NCI-H2081 treated with DMSO at 0.1 percent for 48 hours (cell line): ENCODE results near the gene KRIT1.
A peak's percentile ranks its signal among the peaks of the same experiment; 100 is the strongest.
"Not testable (repeated sequence)": the region's sequence is repeated elsewhere in the genome, so short reads cannot be mapped to it uniquely, and the experiment has no call there.

Experiments
- DNase-seq: peaks from one replicate; lab custom pipeline; 2025; lab: John Stamatoyannopoulos, UW

Gene KRIT1

GRCh38 chr7:92245487-92246359 is at the start of gene KRIT1, which contains the start of gene ANKIB1:
TSS of gene KRIT1 (minus strand) at chr7:92245914. CDS start at chr7:92242135, 3,779 bp downstream.
TSS of gene ANKIB1 (plus strand) at chr7:92245974. CDS start at chr7:92294979, 49,005 bp downstream.
- DNase-seq: peak; percentile 71

- no peak for DNase-seq
Observed at GRCh38 chr7:92295391-92295790, 49.7 kb upstream of the KRIT1 start.

- DNase-seq: no peak
Observed at GRCh38 chr7:92293896-92294590, 48.3 kb upstream of the KRIT1 start.

- no peak for DNase-seq
Observed at GRCh38 chr7:92292981-92293380, 47.3 kb upstream of the KRIT1 start.

- DNase-seq: no peak
Observed at GRCh38 chr7:92289321-92289720, 43.6 kb upstream of the KRIT1 start.

- no peak for DNase-seq
Observed at GRCh38 chr7:92282930-92283329, 37.2 kb upstream of the KRIT1 start.

GRCh38 chr7:92282221-92282814 is 36.6 kb upstream of the KRIT1 start:
- DNase-seq: no peak

GRCh38 chr7:92281031-92281430 is 35.3 kb upstream of the KRIT1 start:
- no peak for DNase-seq

- DNase-seq: no peak
Observed at GRCh38 chr7:92279396-92280031, 33.8 kb upstream of the KRIT1 start.

- DNase-seq: no peak
Observed at GRCh38 chr7:92276460-92276864, 30.7 kb upstream of the KRIT1 start.

- no peak for DNase-seq
Observed at GRCh38 chr7:92275327-92275726, 29.6 kb upstream of the KRIT1 start.

- no peak for DNase-seq
Observed at GRCh38 chr7:92268921-92269320, 23.2 kb upstream of the KRIT1 start.

GRCh38 chr7:92266415-92267241 is 20.9 kb upstream of the KRIT1 start:
- DNase-seq: no peak

GRCh38 chr7:92260248-92260781 is 14.6 kb upstream of the KRIT1 start:
- DNase-seq: no peak

- DNase-seq: no peak
Observed at GRCh38 chr7:92259610-92260247, 14.0 kb upstream of the KRIT1 start.

GRCh38 chr7:92259062-92259461 is 13.3 kb upstream of the KRIT1 start:
- DNase-seq: no peak

- no peak for DNase-seq
Observed at GRCh38 chr7:92255308-92255707, 9.6 kb upstream of the KRIT1 start.

GRCh38 chr7:92254800-92255199 is 9.1 kb upstream of the KRIT1 start:
- not testable (repeated sequence) for DNase-seq

- DNase-seq: no peak
Observed at GRCh38 chr7:92253251-92253650, 7.5 kb upstream of the KRIT1 start.

- no peak for DNase-seq
Observed at GRCh38 chr7:92251181-92251580, 5.5 kb upstream of the KRIT1 start.

GRCh38 chr7:92250603-92251002 is 4.9 kb upstream of the KRIT1 start:
- no peak for DNase-seq
